CD4-positive, alpha-beta memory T cell (primary cell): Measurements from ENCODE around the gene RRP1. TPM values are rescaled to one million over a fixed set of nuclear protein-coding genes. Genes with fewer than 3 reads are reported as not detected.

Experiments
- CTCF ChIA-PET: fragments of 350-600 bp; sonication (Branson Sonifier 250); formaldehyde crosslinking; loops from one replicate; lab custom pipeline; 2021; ENCODE audit warnings: inconsistent platforms; ENCODE audit not compliant: partially characterized antibody; lab: Charles Lee
- POLR2A ChIA-PET: fragments of 350-600 bp; sonication (Branson Sonifier 250); formaldehyde crosslinking; loops from one replicate; lab custom pipeline; 2021; ENCODE audit not compliant: partially characterized antibody; lab: Charles Lee
- DNase-seq, 5 donors: peaks; one replicate each; pipeline versions ENCODE4 v3.0.0 to v3.0.0-alpha.2; 2020 to 2022; ENCODE audit warnings: mixed read lengths in 1 of 5
- H3K27ac ChIP-seq: one replicate; pipeline ENCODE4 v1.7.0; 2013; ENCODE audit warnings: low read depth, low read length
- H3K27me3 ChIP-seq: 2 replicates; pipeline ENCODE4 v1.7.0; 2013; ENCODE audit warnings: mild to moderate bottlenecking, low read length, moderate library complexity; ENCODE audit not compliant: insufficient read depth
- H3K36me3 ChIP-seq: 2 replicates; pipeline ENCODE4 v1.7.0; 2013; ENCODE audit warnings: mild to moderate bottlenecking, low read length, moderate library complexity; ENCODE audit not compliant: insufficient read depth
- H3K4me1 ChIP-seq: 2 replicates; pipeline ENCODE4 v1.7.0; 2013; ENCODE audit warnings: mild to moderate bottlenecking, low read length, moderate library complexity; ENCODE audit not compliant: insufficient read depth
- H3K4me3 ChIP-seq, 2 donors: one replicate each; pipeline ENCODE4 v1.7.0; 2013; ENCODE audit warnings: low read length in 2 of 2, mild to moderate bottlenecking in 1 of 2
- H3K9me3 ChIP-seq, 2 donors: one replicate each; pipeline ENCODE4 v1.7.0; 2013; ENCODE audit warnings: low read length in 2 of 2, control low read depth in 1 of 2; ENCODE audit not compliant: control insufficient read depth in 1 of 2
- H3K27ac Mint-ChIP-seq, 7 donors: one replicate each; pipeline ENCODE4 v1.8.0; 2020 to 2021; ENCODE audit warnings: mixed read lengths in 7 of 7, mild to moderate bottlenecking in 6 of 7, inconsistent platforms in 3 of 7, moderate library complexity in 3 of 7
- H3K27me3 Mint-ChIP-seq, 2 donors: one replicate each; pipeline ENCODE4 v1.8.0; 2020 to 2021; ENCODE audit warnings: mixed read lengths in 2 of 2
- H3K36me3 Mint-ChIP-seq, 2 donors: one replicate each; pipeline ENCODE4 v1.8.0; 2020 to 2021; ENCODE audit warnings: mixed read lengths in 2 of 2, inconsistent platforms in 1 of 2, mild to moderate bottlenecking in 1 of 2
- H3K4me1 Mint-ChIP-seq, 4 donors: one replicate each; pipeline ENCODE4 v1.8.0; 2020 to 2021; ENCODE audit warnings: mixed read lengths in 4 of 4, mild to moderate bottlenecking in 1 of 4
- H3K4me3 Mint-ChIP-seq, 8 donors: one replicate each; pipeline ENCODE4 v1.8.0; 2020 to 2021; ENCODE audit warnings: mixed read lengths in 8 of 8, mild to moderate bottlenecking in 7 of 8, moderate library complexity in 6 of 8, inconsistent platforms in 3 of 8
- H3K9me3 Mint-ChIP-seq, 8 donors: one replicate each; pipeline ENCODE4 v1.8.0; 2020 to 2021; ENCODE audit warnings: mixed read lengths in 8 of 8, mild to moderate bottlenecking in 5 of 8, inconsistent platforms in 3 of 8, moderate library complexity in 1 of 8
- intact Hi-C: fragments of 100-400 bp; cut with micrococcal nuclease; formaldehyde crosslinking; loops from one replicate; pipeline ENCODE4 v1.15.1; 2023
- polyA plus RNA-seq, 2 donors: library from polyadenylated mRNA; unstranded; fragments of 300-500 nt; fragmentation: Illumina TruSeq; gene quantifications; one replicate each; pipeline ENCODE4 v1.2.3, GENCODE V29; 2021
- total RNA-seq, 2 experiments: library from RNA; stranded (reverse); gene quantifications; one replicate each; pipeline ENCODE4 v1.2.3, GENCODE V29; 2021

RRP1 gene
- total and polyA plus RNA-seq, 4 experiments from 2014 or later: 13.5 to 27.7 (median 23.8) TPM

DNA sequence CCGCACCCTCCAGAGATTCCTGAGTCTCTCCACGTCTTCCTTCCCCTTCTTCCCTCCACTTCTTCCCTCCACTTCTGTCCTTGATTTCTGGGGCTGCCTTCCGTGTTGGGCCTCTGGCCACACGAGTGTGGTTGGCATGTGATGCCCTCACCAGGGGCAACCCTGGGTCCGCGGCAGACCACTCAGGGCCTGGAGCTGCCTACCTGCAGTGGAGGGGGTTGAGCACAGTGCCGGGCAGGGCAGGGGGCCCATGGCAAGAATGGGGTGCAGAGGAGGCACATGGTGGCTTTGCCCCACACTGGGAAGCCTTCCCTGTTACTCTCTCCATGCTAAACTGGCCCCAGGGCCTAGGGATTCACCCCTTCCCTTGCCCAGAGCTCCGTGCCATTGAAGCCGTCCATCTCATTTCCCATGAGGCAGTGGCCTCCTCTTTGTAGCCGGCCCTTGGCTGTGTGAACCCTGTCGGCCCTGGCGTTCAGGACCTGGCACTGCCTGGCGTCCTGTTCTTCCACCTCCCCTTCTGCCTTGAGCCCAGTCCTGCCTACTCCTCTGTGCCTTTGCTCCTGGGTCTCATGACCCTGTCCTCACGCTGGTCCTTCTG, 13.4 kb downstream of the RRP1 start:
- Histone ChIP-seq H3K36me3 (peaks cover 42% of the 10 kb centered on the region), H3K9me3 (no peaks in the 10 kb centered on the region), H3K27ac (no peak overlapping the region), H3K4me1 (no peaks in the 10 kb centered on the region), H3K27me3 (no peaks in the 10 kb centered on the region), H3K4me3 (no peak overlapping the region)
- no peak for DNase-seq
- H3K4me3 Mint-ChIP-seq: no peak overlapping the region
- peaks cover 0 to 5% (median 0%) of the 10 kb centered on the region in 4 donors for H3K4me1 Mint-ChIP-seq
- intact Hi-C loops: no loop called here
- peaks cover 19 to 50% of the 10 kb centered on the region in 2 donors for H3K36me3 Mint-ChIP-seq
- ChIA-PET CTCF (no interaction called here), POLR2A (no interaction called here)
- no peaks in the 10 kb centered on the region for H3K9me3 Mint-ChIP-seq
- no peaks in the 10 kb centered on the region for H3K27me3 Mint-ChIP-seq
- no peak overlapping the region for H3K27ac Mint-ChIP-seq

DNA sequence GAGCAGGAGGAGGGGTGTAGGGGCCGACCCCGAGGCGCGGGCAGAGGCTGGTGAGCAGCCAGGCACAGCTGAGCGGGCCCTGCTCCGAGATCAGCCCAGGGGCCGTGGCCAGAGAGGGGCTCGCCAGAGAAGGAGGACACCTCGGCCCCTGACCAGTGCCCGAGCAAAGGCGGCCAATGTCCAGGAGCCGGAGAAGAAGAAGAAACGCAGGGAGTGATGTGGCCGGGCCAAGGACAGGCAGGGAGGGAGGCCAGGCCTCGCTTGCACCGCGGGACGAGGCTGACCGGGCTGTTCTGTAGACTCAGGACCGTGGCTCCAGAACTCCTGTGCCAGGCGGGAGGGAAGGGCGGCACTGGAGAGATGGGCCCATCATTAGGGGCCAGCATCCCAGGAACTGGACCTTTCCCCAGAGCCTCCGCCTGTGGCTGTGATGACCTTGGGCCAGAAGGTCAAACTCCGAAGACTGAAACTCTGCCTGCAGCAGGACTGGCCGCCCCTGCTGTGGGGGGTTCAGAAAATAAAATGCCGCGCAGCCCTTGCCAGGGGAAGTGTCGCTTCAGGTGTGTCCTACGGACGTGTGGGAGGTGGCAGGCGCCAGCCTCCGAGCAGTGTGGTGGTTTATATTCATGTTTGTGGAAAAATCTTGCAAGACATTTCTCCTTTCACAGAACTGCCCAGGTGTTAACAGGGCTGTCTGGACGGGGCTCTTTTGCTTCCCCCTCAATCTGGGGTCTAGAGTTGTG, 14.4 kb downstream of the RRP1 start:
- H3K27ac ChIP-seq: no peak overlapping the region
- H3K4me3 ChIP-seq: no peak overlapping the region
- DNase-seq: no peak
- H3K27me3 Mint-ChIP-seq: no peaks in the 10 kb centered on the region
- H3K9me3 ChIP-seq: no peaks in the 10 kb centered on the region
- intact Hi-C loops: no loop called here
- ChIA-PET CTCF (no interaction called here), POLR2A (no interaction called here)
- no peak overlapping the region for H3K4me3 Mint-ChIP-seq
- H3K27ac Mint-ChIP-seq: peak overlapping the region in 2 of 7 donors; percentile 47 to 56
- H3K4me1 ChIP-seq: no peaks in the 10 kb centered on the region
- no peaks in the 10 kb centered on the region for H3K9me3 Mint-ChIP-seq
- H3K36me3 Mint-ChIP-seq: peaks cover 13 to 43% of the 10 kb centered on the region in 2 donors
- peaks cover 32% of the 10 kb centered on the region for H3K36me3 ChIP-seq
- no peaks in the 10 kb centered on the region for H3K27me3 ChIP-seq
- H3K4me1 Mint-ChIP-seq: peaks cover 0 to 5% (median 0%) of the 10 kb centered on the region in 4 donors

DNA sequence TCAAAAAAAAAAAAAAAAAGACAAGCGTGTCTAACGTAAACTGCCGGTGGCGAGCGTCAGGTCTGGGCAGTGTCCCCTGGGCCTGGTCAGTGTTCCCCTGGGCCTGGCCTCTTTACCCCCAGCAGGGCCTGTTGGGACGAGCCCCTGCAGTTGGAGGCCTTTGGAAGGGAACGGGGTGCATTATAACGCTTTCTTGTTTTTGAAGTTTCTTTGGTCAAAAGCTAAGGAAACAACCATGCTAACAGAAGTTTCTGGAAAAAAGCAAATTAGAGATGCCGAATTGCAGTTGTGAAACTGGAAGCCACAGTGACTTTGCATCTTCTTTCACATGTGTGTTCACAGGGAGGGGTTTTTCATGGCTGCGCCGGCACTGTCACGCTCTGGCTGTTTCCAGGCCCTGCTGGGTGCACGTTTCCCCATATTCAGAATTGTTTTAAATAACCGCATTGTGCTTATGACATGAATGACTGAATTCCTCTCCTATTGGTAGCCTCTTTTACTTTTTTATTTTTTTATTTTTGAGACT, 16.0 kb downstream of the RRP1 start:
- intact Hi-C loops: no loop called here
- CTCF ChIA-PET: no interaction called here
- no peak overlapping the region for H3K4me3 Mint-ChIP-seq

DNA sequence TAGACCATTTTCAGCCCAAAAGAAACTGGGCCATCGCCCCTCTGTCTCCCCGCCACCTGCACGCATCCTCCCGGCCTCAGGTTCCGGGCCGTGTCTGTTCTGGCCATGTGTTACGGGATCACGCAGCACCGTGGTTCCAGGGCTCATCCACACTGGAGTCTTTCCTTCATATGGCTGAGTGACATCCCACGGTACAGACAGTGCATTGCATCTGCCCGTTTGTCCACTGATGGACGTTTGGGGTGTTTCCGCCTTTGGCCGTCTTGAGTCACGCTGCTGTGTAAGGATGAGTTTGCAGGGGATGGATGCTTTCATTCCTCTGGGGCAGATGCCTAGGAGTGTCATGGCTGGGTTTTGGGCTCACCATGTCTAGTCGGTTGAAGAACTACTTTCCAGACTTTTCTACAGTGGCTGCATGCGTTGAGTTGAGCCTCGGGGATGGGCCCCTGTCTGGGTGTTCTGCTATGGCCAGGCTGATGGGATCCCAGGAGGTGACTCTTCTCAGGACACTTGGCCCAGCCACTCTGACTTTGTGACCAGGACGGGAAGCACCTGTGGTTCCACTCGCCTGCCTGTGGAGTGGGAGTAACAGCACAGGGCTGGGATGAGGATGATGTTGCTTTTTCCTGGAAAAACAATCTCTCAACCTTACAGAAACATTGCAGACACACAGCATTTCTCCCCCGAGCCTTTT, 16.8 kb downstream of the RRP1 start:
- H3K9me3 ChIP-seq: no peaks in the 10 kb centered on the region
- POLR2A ChIA-PET: no interaction called here
- H3K27ac Mint-ChIP-seq: peak overlapping the region in 3 of 7 donors; percentile 2 to 48 (median 39)
- intact Hi-C loops: no loop called here
- no peak overlapping the region for H3K4me3 ChIP-seq
- no peaks in the 10 kb centered on the region for H3K27me3 ChIP-seq
- peaks cover 13% of the 10 kb centered on the region for H3K36me3 ChIP-seq
- H3K4me1 Mint-ChIP-seq: peaks cover 4 to 11% (median 5%) of the 10 kb centered on the region in 4 donors
- H3K4me3 Mint-ChIP-seq: no peak overlapping the region
- peaks cover 7% of the 10 kb centered on the region for H3K4me1 ChIP-seq
- CTCF ChIA-PET: interaction anchor here (1.2 to 7.2 kb wide), 3 partner anchors 133 to 1332 kb away, joined by 3 to 39 read pairs (median 3); no protein-coding TSS in a partner anchor
- H3K27me3 Mint-ChIP-seq: no peaks in the 10 kb centered on the region
- DNase-seq: no peak
- no peak overlapping the region for H3K27ac ChIP-seq
- H3K36me3 Mint-ChIP-seq: peaks cover 8 to 26% of the 10 kb centered on the region in 2 donors
- no peaks in the 10 kb centered on the region for H3K9me3 Mint-ChIP-seq

More for the DNA sequence above, 16.0 kb downstream of the RRP1 start:
- Histone ChIP-seq H3K27me3 (no peaks in the 10 kb centered on the region), H3K27ac (no peak overlapping the region), H3K4me1 (no peaks in the 10 kb centered on the region), H3K36me3 (peaks cover 21% of the 10 kb centered on the region), H3K9me3 (no peaks in the 10 kb centered on the region), H3K4me3 (no peak overlapping the region)
- H3K9me3 Mint-ChIP-seq: no peaks in the 10 kb centered on the region
- H3K36me3 Mint-ChIP-seq: peaks cover 13 to 34% of the 10 kb centered on the region in 2 donors
- no peak for DNase-seq
- H3K4me1 Mint-ChIP-seq: peaks cover 0 to 5% (median 0%) of the 10 kb centered on the region in 4 donors
- H3K27me3 Mint-ChIP-seq: no peaks in the 10 kb centered on the region
- POLR2A ChIA-PET: no interaction called here
- peak overlapping the region in 2 of 7 donors; percentile 13 to 62 for H3K27ac Mint-ChIP-seq

DNA sequence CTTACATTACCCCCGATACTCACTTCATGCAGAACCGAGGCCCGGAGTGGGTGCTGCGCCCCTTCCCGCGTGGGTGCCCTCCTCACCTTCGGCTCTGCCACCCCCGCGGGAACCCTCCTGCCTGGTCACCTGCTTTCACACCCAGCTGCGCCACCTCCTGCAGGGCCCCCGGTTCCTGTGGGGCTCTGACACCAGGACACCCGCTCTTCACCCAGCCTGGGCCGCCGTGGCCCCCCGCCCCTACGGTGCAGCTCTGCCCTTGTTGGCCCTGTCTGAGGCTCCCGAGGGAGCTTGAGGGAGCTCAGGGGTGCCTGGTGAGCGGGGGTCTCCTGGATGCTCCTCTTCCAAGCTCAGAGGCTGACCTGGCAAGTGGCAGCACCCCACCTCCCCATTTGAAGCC, 19.0 kb downstream of the RRP1 start:
- ChIA-PET CTCF (interaction anchor here (0.6 to 7.2 kb wide), 4 partner anchors 10 to 168 kb away, joined by 3 to 68 read pairs (median 22); no protein-coding TSS in a partner anchor), POLR2A (no interaction called here)
- intact Hi-C loops: no loop called here
- Histone ChIP-seq H3K27me3 (no peaks in the 10 kb centered on the region), H3K4me3 (no peak overlapping the region), H3K27ac (no peak overlapping the region), H3K9me3 (no peaks in the 10 kb centered on the region), H3K4me1 (peaks cover 8% of the 10 kb centered on the region), H3K36me3 (peaks cover under 1% of the 10 kb centered on the region)
- Mint-ChIP-seq H3K4me1 (peaks cover 4 to 11% (median 6%) of the 10 kb centered on the region in 4 donors), H3K4me3 (no peak overlapping the region), H3K36me3 (peaks cover 0 to 6% of the 10 kb centered on the region in 2 donors), H3K9me3 (no peaks in the 10 kb centered on the region), H3K27ac (no peak overlapping the region), H3K27me3 (no peaks in the 10 kb centered on the region)
- DNase-seq: no peak

DNA sequence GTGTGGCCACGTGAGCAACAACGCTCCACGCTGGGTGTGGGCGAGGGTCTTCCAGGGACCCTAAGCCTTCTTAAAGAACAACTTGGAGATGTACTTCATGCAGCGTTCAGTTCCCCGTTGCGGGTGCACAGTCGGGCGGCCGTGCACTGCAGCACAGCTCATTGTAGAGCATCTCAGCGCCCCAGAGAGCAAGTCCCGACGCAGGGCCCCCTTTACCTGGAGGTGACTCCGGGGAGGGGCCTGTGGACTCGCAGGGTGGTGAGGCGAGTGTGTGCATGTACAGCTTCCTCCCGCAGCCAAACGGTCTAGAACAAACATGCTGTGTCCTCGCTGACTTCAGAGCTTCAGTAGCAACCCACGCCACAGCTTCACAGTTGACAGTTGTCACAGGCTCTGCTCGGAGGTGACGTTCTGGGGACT, 19.5 kb downstream of the RRP1 start:
- H3K36me3 Mint-ChIP-seq: peaks cover 0 to 3% of the 10 kb centered on the region in 2 donors
- H3K4me3 Mint-ChIP-seq: no peak overlapping the region

More for the DNA sequence above, 19.5 kb downstream of the RRP1 start:
- POLR2A ChIA-PET: no interaction called here
- H3K9me3 Mint-ChIP-seq: no peaks in the 10 kb centered on the region
- no peaks in the 10 kb centered on the region for H3K27me3 Mint-ChIP-seq
- H3K4me1 Mint-ChIP-seq: peaks cover 4 to 11% (median 6%) of the 10 kb centered on the region in 4 donors
- no peaks in the 10 kb centered on the region for H3K9me3 ChIP-seq
- H3K4me1 ChIP-seq: peaks cover 8% of the 10 kb centered on the region
- CTCF ChIA-PET: interaction anchor here (1.6 to 7.2 kb wide), 3 partner anchors 9 to 168 kb away, joined by 4 to 68 read pairs (median 39); no protein-coding TSS in a partner anchor
- intact Hi-C loops: no loop called here
- no peak overlapping the region for H3K4me3 ChIP-seq
- no peak overlapping the region for H3K27ac Mint-ChIP-seq
- no peak for DNase-seq
- H3K36me3 ChIP-seq: no peaks in the 10 kb centered on the region
- no peak overlapping the region for H3K27ac ChIP-seq
- no peaks in the 10 kb centered on the region for H3K27me3 ChIP-seq
